HG02588 (cell line): ENCODE data around the gene DIPK1C.

ENCODE experiments used
- ATAC-seq: cut with Tn5 transposase; IDR thresholded peaks from one replicate; pipeline ENCODE4 v1.9.1; 2021; ENCODE audit warnings: mild to moderate bottlenecking, moderate library complexity; ENCODE audit not compliant: unreplicated experiment

Gene DIPK1C

GRCh38 chr18:74486119-74486849, 29.2 kb upstream of the DIPK1C start:
- ATAC-seq = no peak

- no peak for ATAC-seq
These were observed 25.6 kb upstream of the DIPK1C start for GRCh38 chr18:74482697-74483096.

- no peak for ATAC-seq
These were observed 23.1 kb upstream of the DIPK1C start for GRCh38 chr18:74480149-74480651.

GRCh38 chr18:74479486-74480148, 22.5 kb upstream of the DIPK1C start:
- ATAC-seq = no peak

GRCh38 chr18:74478880-74479279, 21.8 kb upstream of the DIPK1C start:
- ATAC-seq = no peak

- no peak for ATAC-seq
These were observed 21.2 kb upstream of the DIPK1C start for GRCh38 chr18:74478316-74478715.

- no peak for ATAC-seq
These were observed 20.7 kb upstream of the DIPK1C start for GRCh38 chr18:74477771-74478170.

GRCh38 chr18:74476140-74476539, 19.0 kb upstream of the DIPK1C start:
- ATAC-seq = no peak

GRCh38 chr18:74473976-74474640, 17.0 kb upstream of the DIPK1C start:
- no peak for ATAC-seq

- no peak for ATAC-seq
These were observed 15.2 kb upstream of the DIPK1C start for GRCh38 chr18:74472312-74472711.

- no peak for ATAC-seq
These were observed 11.5 kb upstream of the DIPK1C start for GRCh38 chr18:74468547-74469061.

- ATAC-seq = no peak
These were observed 8.7 kb upstream of the DIPK1C start for GRCh38 chr18:74465775-74466174.

GRCh38 chr18:74463983-74464382, 6.9 kb upstream of the DIPK1C start:
- no peak for ATAC-seq

GRCh38 chr18:74463254-74463653, 6.1 kb upstream of the DIPK1C start:
- no peak for ATAC-seq

GRCh38 chr18:74460825-74461224, 3.7 kb upstream of the DIPK1C start:
- no peak for ATAC-seq

GRCh38 chr18:74459889-74460288, 2.8 kb upstream of the DIPK1C start:
- ATAC-seq = no peak

GRCh38 chr18:74457725-74458421, 765 bp upstream of the DIPK1C start:
- ATAC-seq = no peak

- no peak for ATAC-seq
These were observed 612 bp downstream of the DIPK1C start for GRCh38 chr18:74456349-74457042.

- no peak for ATAC-seq
These were observed 1.1 kb downstream of the DIPK1C start for GRCh38 chr18:74456017-74456348.

GRCh38 chr18:74455386-74455785, 1.7 kb downstream of the DIPK1C start:
- no peak for ATAC-seq
